Colon (tissue), 2 donors: ENCODE measurements around the gene ZFYVE26.
"Not testable (repeated sequence)": the region's sequence is repeated elsewhere in the genome, so short reads cannot be mapped to it uniquely, and the experiment has no call there.

Experiments
- FAIRE-seq: peaks from 2 replicates; lab custom pipeline; 2012; peaks lifted over from hg19 to GRCh38; lab: Jason Lieb, UNC
- donor health status: control.
- donor health status: control.

The ZFYVE26 gene

GRCh38 chr14:67705211-67705610 lies 111.2 kb downstream of the ZFYVE26 start:
- no peak for FAIRE-seq

GRCh38 chr14:67704484-67705089 lies 111.8 kb downstream of the ZFYVE26 start:
- FAIRE-seq, result no peak

GRCh38 chr14:67703997-67704396 lies 112.4 kb downstream of the ZFYVE26 start:
- no peak for FAIRE-seq

GRCh38 chr14:67701492-67701891 lies 114.9 kb downstream of the ZFYVE26 start, which contains the start of gene RDH12:
TSS of gene RDH12 (plus strand) at chr14:67701886. CDS start at chr14:67722643, 20,757 bp downstream.
- FAIRE-seq, result not testable (repeated sequence)

- no peak for FAIRE-seq
Measured at GRCh38 chr14:67698179-67698578, 118.2 kb downstream of the ZFYVE26 start.

GRCh38 chr14:67697006-67697405 lies 119.4 kb downstream of the ZFYVE26 start:
- no peak for FAIRE-seq
